ENCODE results near the gene ERP29. TPM values are rescaled to one million over a fixed set of nuclear protein-coding genes. Genes with fewer than 3 reads are reported as not detected.
"Not testable (repeated sequence)": the region's sequence is repeated elsewhere in the genome, so short reads cannot be mapped to it uniquely, and the experiment has no call there.

Gene ERP29
- total RNA-seq, 1 donor from 2014 or later: 144 TPM

GRCh38 chr12:111991535-111991934 is 21.7 kb upstream of the ERP29 start:
- TF ChIP-seq CTCF (IDR thresholded peaks at IDR 0.05; ENCODE audit: unreplicated experiment): no peak
- H3K4me3 Mint-ChIP-seq (ENCODE audit: low read depth): no peak overlapping the region
- DNase-seq (ENCODE audit: low spot score, unreplicated experiment): no peak
- H3K27me3 Mint-ChIP-seq: no peaks in the 10 kb centered on the region
- H3K36me3 Mint-ChIP-seq (ENCODE audit: insufficient read depth): peaks cover 8% of the 10 kb centered on the region
- no peaks in the 10 kb centered on the region for H3K9me3 Mint-ChIP-seq (ENCODE audit: low read depth)
- H3K27ac Mint-ChIP-seq: no peak overlapping the region
- H3K4me1 Mint-ChIP-seq (ENCODE audit: low read depth): peaks cover 4% of the 10 kb centered on the region

GRCh38 chr12:111991946-111992345 is 21.3 kb upstream of the ERP29 start:
- no peak for DNase-seq (ENCODE audit: low spot score, unreplicated experiment)
- Mint-ChIP-seq H3K27ac (no peak overlapping the region), H3K4me3 (ENCODE audit: low read depth) (no peak overlapping the region), H3K27me3 (no peaks in the 10 kb centered on the region), H3K36me3 (ENCODE audit: insufficient read depth) (peaks cover 8% of the 10 kb centered on the region), H3K9me3 (ENCODE audit: low read depth) (no peaks in the 10 kb centered on the region), H3K4me1 (ENCODE audit: low read depth) (peaks cover 4% of the 10 kb centered on the region)
- no peak for TF ChIP-seq CTCF (IDR thresholded peaks at IDR 0.05; ENCODE audit: unreplicated experiment)

GRCh38 chr12:111992464-111992863 is 20.8 kb upstream of the ERP29 start:
- Mint-ChIP-seq H3K27me3 (no peaks in the 10 kb centered on the region), H3K27ac (no peak overlapping the region), H3K36me3 (ENCODE audit: insufficient read depth) (peaks cover 8% of the 10 kb centered on the region), H3K4me3 (ENCODE audit: low read depth) (no peak overlapping the region), H3K9me3 (ENCODE audit: low read depth) (no peaks in the 10 kb centered on the region), H3K4me1 (ENCODE audit: low read depth) (peaks cover 4% of the 10 kb centered on the region)
- no peak for DNase-seq (ENCODE audit: low spot score, unreplicated experiment)
- no peak for TF ChIP-seq CTCF (IDR thresholded peaks at IDR 0.05; ENCODE audit: unreplicated experiment)

GRCh38 chr12:111993292-111994150 is 19.7 kb upstream of the ERP29 start:
- Mint-ChIP-seq H3K9me3 (ENCODE audit: low read depth) (no peaks in the 10 kb centered on the region), H3K4me3 (ENCODE audit: low read depth) (no peak overlapping the region), H3K36me3 (ENCODE audit: insufficient read depth) (peaks cover 4% of the 10 kb centered on the region), H3K27me3 (no peaks in the 10 kb centered on the region), H3K4me1 (ENCODE audit: low read depth) (peaks cover 4% of the 10 kb centered on the region), H3K27ac (no peak overlapping the region)
- no peak for TF ChIP-seq CTCF (IDR thresholded peaks at IDR 0.05; ENCODE audit: unreplicated experiment)
- DNase-seq (ENCODE audit: low spot score, unreplicated experiment): no peak

GRCh38 chr12:111994211-111995111 is 18.8 kb upstream of the ERP29 start:
- not testable (repeated sequence) for H3K4me1 Mint-ChIP-seq (ENCODE audit: low read depth); H3K27ac Mint-ChIP-seq; H3K4me3 Mint-ChIP-seq (ENCODE audit: low read depth); H3K9me3 Mint-ChIP-seq (ENCODE audit: low read depth); DNase-seq (ENCODE audit: low spot score, unreplicated experiment); H3K27me3 Mint-ChIP-seq; H3K36me3 Mint-ChIP-seq (ENCODE audit: insufficient read depth)

Data from progenitor cell of endocrine pancreas (in vitro differentiated cells).